Aorta (tissue), 5 donors: ENCODE data around the gene LYL1. TPM values are rescaled to one million over a fixed set of nuclear protein-coding genes. Genes with fewer than 3 reads are reported as not detected.
"Not testable (repeated sequence)": the region's sequence is repeated elsewhere in the genome, so short reads cannot be mapped to it uniquely, and the experiment has no call there.

ENCODE experiments used
- ATAC-seq: fragments of 200-7000 bp; cut with Tn5 transposase; one replicate; pipeline ENCODE4 v1.9.1; 2022; ENCODE audit warnings: moderate library complexity; ENCODE audit not compliant: low FRiP score
- DNase-seq, 2 donors: peaks; one replicate each; pipeline ENCODE4 v3.0.0-alpha.2; 2020
- H3K27ac ChIP-seq, 2 donors: one replicate each; pipeline ENCODE4 v1.5.1; 2013; ENCODE audit warnings: low read length in 2 of 2, mild to moderate bottlenecking in 2 of 2, moderate library complexity in 2 of 2, control low read depth in 1 of 2, inconsistent platforms in 1 of 2, low read depth in 1 of 2
- H3K27me3 ChIP-seq, 2 donors: one replicate each; pipeline ENCODE4 v1.6.1; 2013; ENCODE audit warnings: control low read depth in 1 of 2, low read length in 1 of 2, mild to moderate bottlenecking in 1 of 2, moderate library complexity in 1 of 2; ENCODE audit not compliant: insufficient read depth in 2 of 2, control insufficient read depth in 1 of 2
- H3K36me3 ChIP-seq, 2 donors: one replicate each; pipeline ENCODE4 v1.6.1; 2013; ENCODE audit warnings: control low read depth in 1 of 2, low read length in 1 of 2, mild to moderate bottlenecking in 1 of 2; ENCODE audit not compliant: insufficient read depth in 2 of 2, control insufficient read depth in 1 of 2
- H3K4me1 ChIP-seq, 2 donors: one replicate each; pipeline ENCODE4 v1.6.1; 2013; ENCODE audit warnings: low read length in 2 of 2, control low read depth in 1 of 2, mild to moderate bottlenecking in 1 of 2, moderate library complexity in 1 of 2; ENCODE audit not compliant: insufficient read depth in 2 of 2, control insufficient read depth in 1 of 2
- H3K4me3 ChIP-seq, 2 donors: one replicate each; pipeline ENCODE4 v1.5.1; 2013; ENCODE audit warnings: low read length in 2 of 2, control low read depth in 1 of 2, mild to moderate bottlenecking in 1 of 2
- H3K9me3 ChIP-seq: one replicate; pipeline ENCODE4 v1.6.1; 2013; ENCODE audit warnings: mild to moderate bottlenecking, low read length; ENCODE audit not compliant: control insufficient read depth
- WGBS, 2 donors: extraction: QIAGEN DNeasy Blood & Tissue Kit; methylation state at CpG; one replicate each; pipeline ENCODE4 v1.1.7; 2013; 5-methylcytosine and 5-hydroxymethylcytosine counted together
- intact Hi-C, 2 donors: fragments of 100-400 bp; cut with DNase I; formaldehyde crosslinking; loops; one replicate each; pipeline versions ENCODE4 v1.14.2 to v1.15.0; 2022
- long read RNA-seq, 2 donors: library from polyadenylated mRNA; unstranded; transcript quantifications; one replicate each; pipeline ENCODE4 v2.0.0, GENCODE V29; 2020 to 2021
- polyA plus RNA-seq, 2 donors: library from polyadenylated mRNA; stranded (reverse); fragments of 200-250 nt; gene quantifications; one replicate each; pipeline ENCODE4 v1.2.3, GENCODE V29; 2013
- total RNA-seq, 2 donors: library from RNA; stranded (reverse); fragmentation: NEBNext Ultra II Directional; extraction: Animal tissue kit (Norgen Biotek cat#: 25700); gene quantifications; one replicate each; pipeline ENCODE4 v1.2.1, GENCODE V29; 2021
- donor health status: healthy with polysubstance abuse.
- donor health status: Bipolar disorder and iron deficiency.
- donor health status: DM: no; HTN: no; CAD: no.
- donor health status: DM: no; HTN: no; CAD: no.
- donor health status: DM: yes; HTN: yes; CAD: no.

The LYL1 gene
- 10 to 100 TPM in 1 of 2 donors, 1 to 10 TPM in 1; 8.7 to 28.6 TPM for total RNA-seq
- polyA plus RNA-seq, result 1 to 10 TPM; 7.3 to 9.3 TPM
- long read RNA-seq, donor 1, result 0 reads
- long read RNA-seq, donor 2, transcript LYL1-201 (4 exons, 1,490 nt), result major isoform, 19 of 25 reads
- long read RNA-seq, donor 2, partial matches to known transcripts, result 4 of 25 reads
- long read RNA-seq, donor 2, other reads (novel, unspliced or antisense), result 2 of 25 reads

DNA sequence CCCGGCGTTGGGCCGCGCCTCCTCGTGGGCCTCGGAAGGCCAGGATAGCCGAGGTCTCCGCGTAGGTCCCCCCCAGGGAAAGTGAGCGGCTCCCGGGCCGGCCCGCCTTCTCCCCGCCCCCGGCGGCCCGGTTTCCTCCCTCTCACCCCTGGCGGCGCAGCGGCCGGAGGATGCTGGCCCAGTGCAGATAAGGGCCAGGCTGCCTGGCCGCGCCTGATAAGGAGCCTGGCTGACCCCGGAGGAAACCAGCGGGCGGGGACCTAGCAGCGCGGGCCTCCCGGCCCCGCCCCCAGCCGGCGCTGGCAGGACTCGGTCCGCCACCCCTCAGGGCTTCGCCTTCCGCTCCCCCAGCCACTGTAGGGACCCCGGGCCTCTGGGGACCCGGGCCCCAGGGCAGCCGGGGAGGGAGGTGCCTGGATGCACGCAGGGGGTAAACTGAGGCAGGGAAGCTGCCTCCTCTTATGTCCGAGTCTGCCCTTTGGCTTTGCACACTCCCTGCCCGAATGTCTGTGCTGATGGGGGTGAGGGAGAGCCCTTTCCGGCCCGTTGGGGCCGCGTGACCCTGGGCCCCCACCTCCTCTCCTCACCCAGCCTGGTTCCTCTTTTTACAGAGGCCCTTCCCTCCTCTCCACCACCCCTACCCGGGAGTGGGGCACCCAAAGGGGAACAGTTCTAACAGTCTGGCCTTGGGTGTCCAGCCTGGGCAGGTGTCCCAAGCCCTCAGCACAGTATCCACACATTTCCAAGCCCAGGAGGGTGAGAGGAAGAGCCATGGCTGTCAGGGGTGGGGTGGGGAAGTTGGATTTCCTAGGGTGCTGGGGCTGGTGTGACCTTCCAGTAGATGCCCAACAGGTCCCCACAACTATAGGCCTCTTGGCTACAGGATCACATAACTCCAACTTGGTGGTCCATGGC, at the start of gene LYL1:
TSS of gene LYL1 (minus strand) at position 193 of the 915 bp plus-strand sequence. CDS start 1,687 bp downstream, outside the sequence.
- Histone ChIP-seq H3K27ac (peak within 1 kb of the TSS in 1 of 2 donors; percentile 49), H3K4me1 (no peaks in the 10 kb centered on the region), H3K36me3 (no peaks in the 10 kb centered on the region), H3K4me3 (peak within 1 kb of the TSS in 1 of 2 donors; percentile 21), H3K27me3 (no peaks in the 10 kb centered on the region), H3K9me3 (no peaks in the 10 kb centered on the region)
- WGBS, 2 donors, result 1 to 2% methylated on average over 40 to 47 of the region's 47 CpGs
- peak; percentile 74 for ATAC-seq
- intact Hi-C loops, result no loop called here
- DNase-seq, result peak; percentile 89 to 91

GRCh38 chr19:13151605-13152355, 49.1 kb upstream of the LYL1 start:
- peak; percentile 83 for ATAC-seq
- Histone ChIP-seq H3K4me3 (peak overlapping the region; percentile 75 to 82), H3K27me3 (peaks cover 0 to 3% of the 10 kb centered on the region in 2 donors), H3K27ac (peak overlapping the region; percentile 92 to 93), H3K4me1 (no peaks in the 10 kb centered on the region), H3K36me3 (no peaks in the 10 kb centered on the region), H3K9me3 (no peaks in the 10 kb centered on the region)
- DNase-seq, result peak; percentile 98 to 99
- intact Hi-C loops, result loop anchor here in 1 of 2 donors (2.0 to 5.0 kb wide), 3 partner anchors 35 to 691 kb away; partner anchors contain the start of genes JUNB and TRMT1
- 0 to 1% methylated on average over 54 to 71 of the region's 71 CpGs for WGBS, 2 donors

GRCh38 chr19:13150931-13151604, 48.4 kb upstream of the LYL1 start:
- ATAC-seq (no peak), DNase-seq (no peak)
- WGBS, 2 donors, result 0% methylated on average over 33 to 34 of the region's 34 CpGs
- H3K4me1 ChIP-seq, result no peaks in the 10 kb centered on the region
- no peaks in the 10 kb centered on the region for H3K36me3 ChIP-seq
- intact Hi-C loops, result loop anchor here in 1 of 2 donors (2.0 to 5.0 kb wide), 3 partner anchors 34 to 691 kb away; partner anchors contain the start of genes JUNB and TRMT1
- peak overlapping the region; percentile 92 to 93 for H3K27ac ChIP-seq
- peak overlapping the region; percentile 75 to 82 for H3K4me3 ChIP-seq
- no peaks in the 10 kb centered on the region for H3K9me3 ChIP-seq
- H3K27me3 ChIP-seq, result peaks cover 0 to 3% of the 10 kb centered on the region in 2 donors

DNA sequence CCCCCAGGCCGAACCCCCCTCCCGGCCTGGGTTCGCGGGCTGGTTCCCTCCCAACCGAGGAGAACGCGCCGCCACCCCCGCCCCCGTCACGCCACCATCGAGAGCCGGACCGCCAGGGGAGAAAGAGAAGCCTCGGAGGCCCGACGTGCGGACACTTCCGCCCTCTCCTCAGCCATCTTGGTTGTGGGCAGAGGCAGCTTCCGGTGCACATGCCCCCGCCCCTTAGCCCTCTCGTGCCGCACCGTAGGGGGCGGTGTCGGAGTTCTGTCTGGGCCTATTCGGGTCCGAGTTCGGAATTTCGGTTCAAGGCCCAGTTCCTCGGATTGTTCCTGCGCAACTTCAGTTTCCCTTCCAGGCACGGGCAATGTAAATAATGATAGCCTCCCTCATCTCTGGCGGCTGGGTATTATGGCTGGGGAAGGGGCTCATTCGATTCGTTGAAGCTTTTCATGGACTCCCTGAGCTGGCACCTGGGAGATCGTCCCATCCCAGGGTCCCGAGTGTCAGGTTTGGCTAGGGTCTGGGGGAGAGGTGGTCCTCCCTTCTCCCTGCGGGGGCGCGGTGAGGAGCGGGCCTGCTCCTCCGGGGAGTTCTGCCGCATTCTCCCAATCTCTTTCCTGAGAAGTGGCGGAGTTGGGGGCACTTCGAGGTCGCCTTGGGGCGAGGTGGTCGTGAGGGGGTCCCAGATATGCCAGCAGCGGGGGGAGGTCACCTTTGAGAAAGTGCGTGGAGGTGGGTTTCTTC, 47.7 kb upstream of the LYL1 start, which contains the start of the genes IER2 and STX10:
TSS of gene IER2 (plus strand) at position 225 of the 744 bp plus-strand sequence. CDS start 2,776 bp downstream, outside the sequence.
TSS of gene STX10 (minus strand) at position 189 of the 744 bp plus-strand sequence. CDS start 202 bp downstream, outside the sequence.
- no peaks in the 10 kb centered on the region for H3K9me3 ChIP-seq
- peak; percentile 85 for ATAC-seq

GRCh38 chr19:13149628-13150186, 47.0 kb upstream of the LYL1 start:
- H3K36me3 ChIP-seq, result no peaks in the 10 kb centered on the region
- no peaks in the 10 kb centered on the region for H3K4me1 ChIP-seq
- intact Hi-C loops, result loop anchor here in 1 of 2 donors (2.0 to 10.0 kb wide), 4 partner anchors 33 to 693 kb away; partner anchors contain the start of genes JUNB and TRMT1
- no peaks in the 10 kb centered on the region for H3K9me3 ChIP-seq
- WGBS, 2 donors, result 0% methylated on average over 41 to 46 of the region's 46 CpGs
- peak; percentile 82 to 88 for DNase-seq
- ATAC-seq, result peak; percentile 0
- H3K27me3 ChIP-seq, result peaks cover 0 to 3% of the 10 kb centered on the region in 2 donors
- peak overlapping the region; percentile 62 to 74 for H3K4me3 ChIP-seq
- peak overlapping the region in 1 of 2 donors; percentile 10 for H3K27ac ChIP-seq

More for the DNA sequence above, 47.7 kb upstream of the LYL1 start, which contains the start of the genes IER2 and STX10:
- H3K27me3 ChIP-seq, result peaks cover 0 to 3% of the 10 kb centered on the region in 2 donors
- 0 to 1% methylated on average over 46 to 51 of the region's 51 CpGs for WGBS, 2 donors
- peak within 1 kb of the TSS; percentile 75 to 82 for H3K4me3 ChIP-seq
- DNase-seq, result peak; percentile 98 to 99
- intact Hi-C loops, result loop anchor here in 1 of 2 donors (2.0 to 5.0 kb wide), 3 partner anchors 34 to 692 kb away; partner anchors contain the start of genes JUNB and TRMT1
- H3K36me3 ChIP-seq, result no peaks in the 10 kb centered on the region
- peak within 1 kb of the TSS; percentile 92 to 93 for H3K27ac ChIP-seq
- no peaks in the 10 kb centered on the region for H3K4me1 ChIP-seq

GRCh38 chr19:13149173-13149627, 46.5 kb upstream of the LYL1 start:
- ATAC-seq, H3K27me3 ChIP-seq, H3K36me3 ChIP-seq, H3K9me3 ChIP-seq, H3K4me1 ChIP-seq, H3K27ac ChIP-seq, DNase-seq: not testable (repeated sequence)
- H3K4me3 ChIP-seq, result peak overlapping the region; percentile 62 to 74
- WGBS, 2 donors, result 21 to 28% methylated on average over 17 of the region's 17 CpGs
- intact Hi-C loops, result loop anchor here in 1 of 2 donors (10.0 kb wide), 1 partner anchor 116 kb away; no protein-coding TSS in a partner anchor
